Osteoblast (primary cell): ENCODE results near the gene ARL16. TPM values are rescaled to one million over a fixed set of nuclear protein-coding genes. Genes with fewer than 3 reads are reported as not detected.

Source experiments
- DNase-seq: peaks from one replicate; pipeline ENCODE4 v3.0.0; 2011; ENCODE audit warnings: low spot score, mixed read lengths; ENCODE audit not compliant: insufficient read length; ENCODE audit errors: missing footprints
- H2AFZ ChIP-seq: 2 replicates; pipeline ENCODE4 v1.6.0; 2011; ENCODE audit warnings: mild to moderate bottlenecking, low read length
- H3K27ac ChIP-seq: 2 replicates; pipeline ENCODE4 v1.5.1; 2011; ENCODE audit warnings: mild to moderate bottlenecking, low read depth, low read length, moderate library complexity
- H3K27me3 ChIP-seq: 2 replicates; pipeline ENCODE4 v1.6.0; 2012; ENCODE audit warnings: mild to moderate bottlenecking, control low read depth, inconsistent platforms, low read length, moderate library complexity; ENCODE audit not compliant: insufficient read depth
- H3K36me3 ChIP-seq: 2 replicates; pipeline ENCODE4 v1.5.1; 2011; ENCODE audit warnings: mild to moderate bottlenecking, low read length, control low read depth, moderate library complexity; ENCODE audit not compliant: insufficient read depth
- H3K4me1 ChIP-seq: 2 replicates; pipeline ENCODE4 v1.5.1; 2011; ENCODE audit warnings: mild to moderate bottlenecking, low read length, control low read depth, moderate library complexity; ENCODE audit not compliant: insufficient read depth
- H3K4me2 ChIP-seq: 2 replicates; pipeline ENCODE4 v1.6.0; 2011; ENCODE audit warnings: mild to moderate bottlenecking, low read length; ENCODE audit not compliant: insufficient read depth
- H3K4me3 ChIP-seq: fragments of 200-600 bp; sonication (generic); 3 replicates; pipeline ENCODE4 v1.5.1; 2012; ENCODE audit warnings: mild to moderate bottlenecking, low read length, inconsistent platforms; ENCODE audit not compliant: insufficient read depth
- H3K79me2 ChIP-seq: 2 replicates; pipeline ENCODE4 v1.6.0; 2012; ENCODE audit warnings: mild to moderate bottlenecking, low read length, control low read depth, inconsistent platforms; ENCODE audit not compliant: insufficient read depth
- H3K9me3 ChIP-seq: 2 replicates; pipeline ENCODE4 v1.5.1; 2011; ENCODE audit warnings: low read depth, low read length, control low read depth
- H4K20me1 ChIP-seq: 2 replicates; pipeline ENCODE4 v1.6.0; 2012; ENCODE audit warnings: mild to moderate bottlenecking, low read length, control low read depth; ENCODE audit not compliant: insufficient read depth
- total RNA-seq: library from RNA; depleted of rRNA; stranded (reverse); fragments of >200 nt; gene quantifications from 2 replicates; pipeline ENCODE4 v1.2.3, GENCODE V29; 2012
- TF ChIP-seq, protein P1 (sequence below): IDR thresholded peaks from 2 replicates; pipeline ENCODE4 v1.5.1; 2011; ENCODE audit warnings: mild to moderate bottlenecking, low read depth, low read length, moderate library complexity; ENCODE audit errors: extremely low read depth

ARL16 gene
- total RNA-seq, 1 donor = 26.1 TPM

GRCh38 chr17:81716674-81716996, 33.0 kb upstream of the ARL16 start:
- peaks cover 3% of the 10 kb centered on the region for H3K79me2 ChIP-seq
- H3K36me3 ChIP-seq = no peaks in the 10 kb centered on the region
- peak; percentile 88 for DNase-seq
- no peak overlapping the region for H3K4me3 ChIP-seq
- no peak overlapping the region for H3K27ac ChIP-seq
- H3K27me3 ChIP-seq = no peaks in the 10 kb centered on the region
- H3K4me1 ChIP-seq = peaks cover 12% of the 10 kb centered on the region
- TF ChIP-seq, protein P1, sequence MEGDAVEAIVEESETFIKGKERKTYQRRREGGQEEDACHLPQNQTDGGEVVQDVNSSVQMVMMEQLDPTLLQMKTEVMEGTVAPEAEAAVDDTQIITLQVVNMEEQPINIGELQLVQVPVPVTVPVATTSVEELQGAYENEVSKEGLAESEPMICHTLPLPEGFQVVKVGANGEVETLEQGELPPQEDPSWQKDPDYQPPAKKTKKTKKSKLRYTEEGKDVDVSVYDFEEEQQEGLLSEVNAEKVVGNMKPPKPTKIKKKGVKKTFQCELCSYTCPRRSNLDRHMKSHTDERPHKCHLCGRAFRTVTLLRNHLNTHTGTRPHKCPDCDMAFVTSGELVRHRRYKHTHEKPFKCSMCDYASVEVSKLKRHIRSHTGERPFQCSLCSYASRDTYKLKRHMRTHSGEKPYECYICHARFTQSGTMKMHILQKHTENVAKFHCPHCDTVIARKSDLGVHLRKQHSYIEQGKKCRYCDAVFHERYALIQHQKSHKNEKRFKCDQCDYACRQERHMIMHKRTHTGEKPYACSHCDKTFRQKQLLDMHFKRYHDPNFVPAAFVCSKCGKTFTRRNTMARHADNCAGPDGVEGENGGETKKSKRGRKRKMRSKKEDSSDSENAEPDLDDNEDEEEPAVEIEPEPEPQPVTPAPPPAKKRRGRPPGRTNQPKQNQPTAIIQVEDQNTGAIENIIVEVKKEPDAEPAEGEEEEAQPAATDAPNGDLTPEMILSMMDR = no peak
- no peak overlapping the region for H2AFZ ChIP-seq
- no peak overlapping the region for H3K4me2 ChIP-seq
- peaks cover 10% of the 10 kb centered on the region for H4K20me1 ChIP-seq
- H3K9me3 ChIP-seq = no peaks in the 10 kb centered on the region

DNA sequence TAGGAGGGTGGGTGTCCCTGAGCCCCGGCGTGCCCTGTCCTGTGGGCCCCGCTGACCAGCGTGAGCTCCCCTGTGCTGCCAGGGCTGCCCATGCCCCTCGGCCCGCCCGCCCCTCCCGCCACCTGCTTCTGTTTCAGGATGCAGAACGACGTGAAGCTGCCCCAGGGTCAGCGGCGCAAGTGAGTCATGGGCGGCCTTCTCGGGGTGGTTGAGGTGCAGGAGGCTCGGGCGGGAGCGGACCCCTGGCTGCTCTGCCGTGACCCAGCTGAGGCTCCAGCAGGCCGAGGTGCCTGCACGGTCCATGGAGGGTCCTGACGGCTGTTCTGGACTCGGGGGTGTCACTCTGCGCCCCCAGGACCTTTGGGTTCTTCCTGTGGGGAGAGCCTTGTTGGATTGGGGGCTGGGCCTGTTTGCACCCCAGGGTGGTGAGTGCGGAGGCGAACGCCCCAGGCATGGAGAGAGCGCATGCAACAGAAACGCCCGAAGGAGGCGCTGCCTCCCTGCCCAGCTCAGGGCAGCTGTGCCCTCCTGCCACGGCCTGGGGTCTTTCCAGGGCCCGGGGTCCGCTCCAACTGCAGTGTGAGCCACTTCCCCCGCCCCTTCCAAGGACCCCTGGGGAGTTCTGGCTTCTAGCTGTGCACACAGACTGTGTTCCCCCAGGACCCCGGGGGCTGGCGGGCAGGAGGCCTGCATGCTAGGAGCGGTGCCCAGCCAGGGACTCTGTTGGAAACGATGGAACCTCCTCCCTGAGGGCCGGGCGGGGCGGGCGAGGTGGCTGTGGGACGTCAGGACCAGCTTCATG, 32.5 kb upstream of the ARL16 start:
- no peak overlapping the region for H2AFZ ChIP-seq
- no peaks in the 10 kb centered on the region for H3K27me3 ChIP-seq
- TF ChIP-seq, protein P1 = no peak
- DNase-seq = peak; percentile 89
- no peaks in the 10 kb centered on the region for H3K36me3 ChIP-seq
- peaks cover 17% of the 10 kb centered on the region for H3K4me1 ChIP-seq
- H3K9me3 ChIP-seq = no peaks in the 10 kb centered on the region
- peaks cover 10% of the 10 kb centered on the region for H4K20me1 ChIP-seq
- no peak overlapping the region for H3K4me2 ChIP-seq
- no peak overlapping the region for H3K27ac ChIP-seq
- H3K79me2 ChIP-seq = peaks cover 3% of the 10 kb centered on the region
- no peak overlapping the region for H3K4me3 ChIP-seq

DNA sequence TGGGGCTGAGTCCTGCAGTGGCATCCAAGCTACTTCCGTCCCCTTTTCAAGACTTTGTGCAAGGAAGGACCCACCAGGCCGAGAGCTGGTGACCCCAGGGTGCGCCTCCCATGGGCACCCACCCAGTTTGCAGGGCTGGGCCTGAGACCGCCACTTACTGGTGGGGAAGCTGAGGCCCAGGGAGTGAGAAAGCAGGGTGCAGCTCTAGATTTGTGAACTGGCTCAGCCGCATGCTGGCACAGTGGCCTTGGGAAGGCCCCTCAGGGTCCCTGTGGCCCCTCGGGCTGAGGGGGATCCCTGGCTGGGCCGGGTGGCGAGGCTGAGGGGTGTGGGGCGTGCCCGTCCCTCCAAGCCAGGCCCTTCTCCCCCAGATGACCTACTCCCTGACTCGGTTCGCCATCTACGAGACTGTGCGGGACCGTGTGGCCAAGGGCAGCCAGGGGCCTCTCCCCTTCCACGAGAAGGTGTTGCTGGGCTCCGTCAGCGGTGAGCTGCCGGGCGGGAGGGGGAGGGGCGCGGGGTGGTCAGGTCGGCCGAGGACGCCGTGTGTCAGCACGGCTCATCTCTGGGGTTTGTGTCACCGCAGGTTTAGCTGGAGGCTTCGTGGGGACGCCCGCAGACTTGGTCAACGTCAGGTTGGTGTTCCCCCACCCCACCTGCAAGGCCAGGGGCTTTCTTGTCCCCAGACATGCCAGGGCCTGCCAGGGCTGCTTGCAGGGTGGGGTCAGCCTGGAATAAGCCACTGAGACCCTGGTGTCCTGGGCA, 31.7 kb upstream of the ARL16 start:
- H3K27me3 ChIP-seq = no peaks in the 10 kb centered on the region
- peaks cover 3% of the 10 kb centered on the region for H3K79me2 ChIP-seq
- peak; percentile 82 for DNase-seq
- no peaks in the 10 kb centered on the region for H3K9me3 ChIP-seq
- H2AFZ ChIP-seq = no peak overlapping the region
- H3K27ac ChIP-seq = no peak overlapping the region
- H3K36me3 ChIP-seq = no peaks in the 10 kb centered on the region
- no peak overlapping the region for H3K4me2 ChIP-seq
- H3K4me1 ChIP-seq = peaks cover 25% of the 10 kb centered on the region
- TF ChIP-seq, protein P1 = no peak
- peaks cover 10% of the 10 kb centered on the region for H4K20me1 ChIP-seq
- no peak overlapping the region for H3K4me3 ChIP-seq
